GM21723 (cell line): ENCODE measurements around the gene MGAT4C.
"Not testable (repeated sequence)": the region's sequence is repeated elsewhere in the genome, so short reads cannot be mapped to it uniquely, and the experiment has no call there.

Experiments
- ATAC-seq: cut with Tn5 transposase; IDR thresholded peaks from one replicate; pipeline ENCODE4 v1.9.1; 2021; ENCODE audit warnings: mild to moderate bottlenecking, moderate library complexity; ENCODE audit not compliant: unreplicated experiment

Gene MGAT4C

DNA sequence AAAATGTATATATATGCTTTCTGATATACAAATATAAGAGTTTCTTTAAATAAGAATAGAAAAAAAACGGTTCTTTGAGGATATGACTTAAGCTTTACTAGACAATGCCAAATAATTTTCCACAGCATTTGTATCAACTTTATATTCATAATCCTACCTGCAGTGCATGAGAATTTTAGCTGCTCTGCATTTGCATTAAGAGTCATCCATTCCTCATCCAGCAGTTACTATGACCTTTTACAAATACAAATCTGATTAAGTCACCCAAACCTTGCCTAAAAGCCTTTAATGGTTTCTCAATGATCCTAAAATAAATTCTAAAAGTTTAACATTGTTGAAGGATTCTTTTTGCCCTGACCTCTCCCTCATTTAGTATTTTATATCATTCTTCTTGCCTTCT lies 116.5 kb downstream of the MGAT4C start:
- ATAC-seq, result no peak

DNA sequence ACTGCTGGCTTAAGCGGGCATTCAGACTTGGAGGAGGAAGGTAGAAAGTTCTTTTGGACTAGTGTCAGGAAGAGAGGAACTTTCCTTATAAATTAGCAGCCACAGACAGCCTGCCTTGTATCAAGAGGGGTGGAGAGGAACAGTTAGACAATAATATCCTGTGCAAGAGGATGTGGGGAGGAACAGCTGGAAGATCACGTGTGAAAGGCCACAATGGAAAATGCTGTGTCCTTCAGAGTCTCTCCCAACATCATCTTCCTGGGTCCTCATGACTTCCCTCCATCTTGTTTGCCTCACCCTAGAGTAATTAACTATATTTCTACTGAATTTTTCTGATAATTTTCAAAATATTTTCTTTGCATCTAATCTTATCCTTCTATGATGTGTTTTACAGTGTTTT lies 117.4 kb downstream of the MGAT4C start:
- ATAC-seq, result no peak

DNA sequence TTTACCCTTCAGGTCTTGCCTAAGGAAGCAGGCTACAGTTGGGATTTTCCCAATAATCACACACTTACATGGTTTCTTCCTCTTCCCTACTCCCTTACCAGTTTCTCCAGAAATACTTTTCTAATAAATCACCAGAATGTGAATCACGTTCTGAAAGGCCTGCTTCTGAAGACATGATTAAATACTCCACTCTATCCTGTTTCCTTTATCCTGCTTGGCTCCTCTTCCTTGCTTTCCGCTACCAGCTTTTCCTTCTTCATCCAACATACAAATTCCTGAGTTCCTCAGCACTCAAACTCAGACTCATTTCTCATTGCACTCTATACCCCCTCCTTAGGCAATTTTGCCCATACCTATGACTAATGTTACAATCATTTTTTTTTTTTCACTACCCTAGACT lies 118.3 kb downstream of the MGAT4C start:
- ATAC-seq, result no peak

DNA sequence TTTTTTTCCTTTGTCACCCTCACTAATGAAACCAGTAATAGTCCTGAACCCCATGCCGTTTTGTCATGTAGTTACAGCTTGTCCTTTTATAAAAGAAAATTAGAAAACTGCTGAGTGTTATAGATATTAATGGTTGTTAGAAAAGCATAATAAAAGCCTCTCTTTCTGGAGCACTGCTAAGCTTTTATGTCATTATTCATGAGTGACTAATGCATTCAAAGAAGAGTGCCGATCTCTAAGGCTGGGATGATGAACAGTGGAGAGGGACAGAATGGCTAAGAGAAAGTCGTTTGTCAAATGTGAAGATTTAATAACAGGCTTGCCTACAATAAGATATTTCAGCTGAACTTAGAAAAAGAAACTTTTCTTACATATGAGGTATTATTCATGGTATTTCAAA lies 121.6 kb downstream of the MGAT4C start:
- no peak for ATAC-seq

DNA sequence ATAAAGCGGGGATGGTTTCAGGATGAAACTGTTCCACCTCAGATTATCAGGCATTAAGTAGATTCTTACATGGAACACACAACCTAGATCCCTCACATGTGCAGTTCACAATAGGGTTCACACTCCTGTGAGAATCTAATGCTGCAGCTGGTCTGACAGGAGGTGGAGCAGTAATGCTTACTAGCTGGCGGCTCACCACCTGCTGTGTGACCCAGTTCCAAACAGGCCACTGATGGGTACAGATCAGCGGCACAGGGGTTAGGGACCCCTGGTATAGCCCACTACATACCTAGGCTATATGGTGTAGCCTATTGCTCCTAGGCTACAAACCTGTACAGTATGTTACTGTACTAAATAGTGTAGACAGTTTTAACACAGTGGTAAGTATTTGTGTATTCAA lies 129.3 kb downstream of the MGAT4C start:
- ATAC-seq, result not testable (repeated sequence)

DNA sequence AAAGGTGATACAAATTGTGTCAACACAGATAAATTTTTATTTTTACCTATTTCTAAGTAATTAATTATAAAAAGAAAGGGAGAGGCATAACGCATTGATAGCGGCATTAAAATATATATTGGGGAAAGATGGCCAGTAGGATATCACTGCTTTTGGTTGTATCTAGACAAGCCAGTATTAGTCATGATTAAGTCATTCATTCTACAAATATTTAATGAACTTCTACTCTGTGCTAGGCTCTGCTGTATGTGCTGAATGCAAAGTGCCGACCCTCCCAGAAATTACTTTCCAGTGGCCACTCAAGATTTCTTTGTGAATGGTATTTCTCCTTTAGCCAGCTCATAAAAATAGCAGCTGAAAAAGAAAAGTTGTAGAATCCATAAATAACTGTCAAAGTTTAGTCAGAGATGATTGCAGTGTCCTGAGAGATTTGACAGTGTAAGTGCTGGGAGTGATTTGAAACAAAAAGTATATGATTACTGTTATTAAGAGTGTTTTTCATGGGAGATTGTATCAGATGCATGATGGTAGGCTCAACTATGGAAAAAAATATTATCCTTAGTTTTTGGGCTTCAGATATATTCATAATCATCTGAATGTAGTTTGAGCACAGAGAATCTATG lies 133.2 kb downstream of the MGAT4C start:
- no peak for ATAC-seq

DNA sequence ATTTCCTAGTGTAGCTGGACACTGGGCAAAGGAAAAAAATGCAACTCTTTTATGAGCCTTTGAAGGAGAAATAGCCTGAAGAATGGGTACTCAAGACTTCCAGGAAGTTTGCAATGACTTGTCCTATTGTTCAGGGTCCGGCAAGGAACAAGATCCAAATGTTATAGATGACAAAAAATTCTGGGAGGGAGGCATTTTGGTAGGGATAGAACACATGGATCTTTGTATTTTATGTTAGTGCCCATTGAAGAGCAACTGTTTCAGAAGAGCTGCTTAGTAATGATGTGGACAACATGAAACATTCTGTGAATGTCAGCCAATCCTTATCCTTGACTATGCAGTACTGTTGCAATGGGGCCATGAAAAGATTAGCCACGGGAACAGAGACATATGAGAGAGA lies 138.0 kb downstream of the MGAT4C start:
- no peak for ATAC-seq

DNA sequence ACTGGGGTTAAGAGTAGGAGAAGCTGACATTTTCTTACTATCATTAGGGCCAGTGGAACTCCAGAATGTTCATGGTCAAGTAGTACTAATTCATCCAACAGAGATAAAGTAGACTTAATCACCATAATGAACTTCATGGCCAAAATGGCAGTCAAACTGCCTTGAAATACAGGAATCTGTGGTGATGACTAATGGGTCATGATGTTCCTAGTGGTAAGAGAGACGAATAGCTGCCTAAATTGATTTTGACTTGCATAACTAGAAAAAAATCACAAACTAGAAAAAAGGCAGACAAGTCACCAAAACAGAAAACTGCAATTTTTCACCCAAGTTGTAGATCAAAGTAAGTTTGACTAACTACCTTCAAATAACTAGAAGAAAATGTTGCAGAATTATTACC lies 138.5 kb downstream of the MGAT4C start:
- no peak for ATAC-seq

DNA sequence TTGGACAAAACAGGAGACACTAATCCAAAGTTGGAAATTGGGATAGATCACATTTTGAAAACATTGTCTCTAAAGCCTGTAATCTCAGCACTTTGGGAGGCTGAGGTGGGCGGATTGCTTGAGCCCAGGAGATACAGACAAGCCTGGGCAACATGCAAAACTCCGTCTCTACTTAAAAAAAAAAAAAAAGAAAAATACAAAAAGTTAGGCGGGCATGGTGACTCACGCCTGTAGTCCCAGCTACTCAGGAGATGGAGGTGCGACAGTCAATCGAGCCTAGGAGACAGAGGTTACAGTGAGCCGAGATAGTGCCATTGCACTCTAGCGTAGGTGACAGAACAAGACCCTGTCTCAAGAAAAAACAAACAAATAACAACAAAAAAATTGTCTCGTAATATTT lies 152.1 kb downstream of the MGAT4C start:
- ATAC-seq, result no peak

DNA sequence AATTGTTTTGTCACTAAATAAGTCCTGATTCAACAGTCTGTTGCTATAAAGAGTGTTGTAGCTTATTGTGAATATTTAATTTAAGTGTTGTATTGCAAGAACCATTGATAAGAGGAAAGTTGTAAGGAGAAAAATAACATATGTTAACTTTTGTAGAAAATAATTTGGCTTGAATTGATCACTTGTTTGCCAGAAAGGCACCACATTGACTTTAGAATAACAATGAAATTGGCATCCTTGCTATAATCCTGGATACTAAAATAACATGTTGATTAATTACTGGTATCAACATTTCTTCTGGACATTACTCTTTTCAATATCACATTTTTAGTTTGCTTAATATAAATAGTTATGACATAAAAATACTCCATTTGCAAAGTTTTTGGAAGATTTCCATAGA lies 159.0 kb downstream of the MGAT4C start:
- ATAC-seq, result no peak

DNA sequence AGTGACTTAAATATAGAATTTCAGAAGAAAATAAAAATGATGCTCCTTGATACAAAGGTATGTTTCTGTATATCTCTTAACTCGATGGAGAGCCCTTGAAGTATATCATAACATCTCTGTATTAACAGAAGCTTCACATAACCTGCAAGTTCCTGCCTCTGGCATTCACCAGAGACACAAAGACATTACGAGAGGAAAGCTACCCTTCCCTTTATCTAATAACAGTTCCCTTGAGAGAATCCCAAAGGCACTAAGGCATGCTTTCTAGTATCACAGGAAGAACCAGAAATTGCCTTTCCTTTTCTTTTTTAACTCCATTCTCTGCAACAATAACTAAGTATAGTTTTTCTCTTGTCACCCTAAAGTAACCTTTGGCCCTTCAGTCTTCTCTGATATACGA lies 164.5 kb downstream of the MGAT4C start:
- no peak for ATAC-seq

DNA sequence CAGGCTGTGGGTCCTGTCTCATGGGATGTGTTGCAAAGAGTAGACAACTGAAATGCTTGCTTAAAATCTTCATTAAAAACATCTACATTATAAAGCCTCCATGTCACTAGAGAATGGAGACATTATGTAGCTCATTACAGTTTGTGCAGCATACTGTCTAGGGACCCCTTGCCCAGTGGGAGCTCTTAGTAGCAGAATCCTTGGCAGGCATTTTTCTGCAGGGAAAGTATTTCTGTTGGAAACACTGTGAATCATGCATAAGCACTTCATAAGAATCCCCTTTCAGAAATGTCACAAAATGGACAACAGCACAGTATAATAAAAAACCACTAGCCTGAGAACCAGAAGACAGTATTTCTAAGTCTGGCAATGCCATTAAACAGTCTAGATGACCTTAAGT lies 174.3 kb downstream of the MGAT4C start:
- no peak for ATAC-seq

DNA sequence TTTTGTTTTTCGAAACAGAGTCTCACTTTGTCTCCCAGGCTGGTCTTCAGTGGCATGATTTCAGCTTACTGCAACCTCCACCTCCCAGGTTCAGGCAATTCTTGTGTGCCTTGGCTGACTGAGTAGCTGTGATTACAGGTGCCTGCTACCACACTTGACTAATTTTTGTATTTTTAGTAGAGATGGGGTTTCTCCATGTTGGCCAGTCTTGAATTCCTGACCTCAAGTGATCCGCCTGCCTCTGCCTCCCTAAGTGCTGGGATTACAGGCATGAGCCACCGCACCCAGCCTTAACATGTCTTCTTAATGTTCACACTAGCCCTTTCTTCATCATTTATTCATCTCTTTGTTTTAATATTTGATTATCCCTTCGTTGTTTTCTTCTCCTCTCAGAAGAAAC lies 197.1 kb downstream of the MGAT4C start:
- ATAC-seq, result not testable (repeated sequence)

DNA sequence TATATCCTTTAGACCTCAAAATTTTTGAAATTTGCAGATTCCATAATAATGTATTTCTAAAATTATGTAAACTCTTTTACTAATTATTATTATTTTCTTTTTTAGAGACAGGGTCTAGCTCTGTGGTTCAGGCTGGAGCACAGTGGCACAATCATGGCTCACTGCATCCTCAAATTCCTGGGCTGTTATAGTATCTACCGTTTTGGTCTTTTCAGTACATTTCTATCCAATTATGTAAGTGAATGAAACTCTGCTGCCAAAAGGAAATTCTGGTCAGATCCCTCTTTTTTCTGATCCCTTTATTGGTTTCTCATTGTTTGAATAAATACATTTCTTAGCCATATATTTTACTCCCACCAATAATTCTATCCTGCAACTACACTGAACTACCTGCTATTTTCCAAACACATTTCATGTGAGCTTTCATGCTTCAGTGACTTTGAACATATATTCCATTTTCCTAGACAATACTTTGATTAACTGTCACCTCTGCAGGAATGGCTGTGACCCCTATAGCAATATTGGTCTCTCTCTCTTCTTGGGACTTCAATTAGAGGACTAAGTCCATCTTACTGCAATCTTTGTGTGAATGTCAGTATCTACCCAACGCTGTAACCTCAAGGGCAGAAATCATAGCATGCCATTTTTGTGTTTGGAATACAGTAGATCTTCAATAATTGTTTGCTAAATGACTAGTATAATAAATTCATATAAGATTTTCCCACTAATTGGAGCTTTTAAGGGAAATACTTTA lies 198.9 kb downstream of the MGAT4C start:
- no peak for ATAC-seq

DNA sequence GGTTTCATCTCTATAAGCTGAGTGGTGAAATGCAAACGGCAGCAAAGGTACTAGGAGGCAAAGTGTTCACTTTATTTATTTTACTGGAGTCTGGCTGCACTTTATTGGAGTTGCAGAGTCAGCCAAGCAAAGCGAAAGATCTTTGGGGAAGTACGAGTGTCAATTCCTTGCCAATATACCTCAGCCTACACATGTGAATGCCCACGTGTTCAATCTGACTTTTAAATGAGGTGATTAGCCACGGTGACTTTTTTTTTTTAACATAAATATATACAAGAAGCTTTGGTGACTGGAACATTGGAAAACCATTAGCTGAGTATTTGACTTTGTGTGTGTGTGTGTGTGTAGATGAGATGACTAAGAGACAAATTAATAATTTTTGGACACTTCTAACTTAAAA lies 203.3 kb downstream of the MGAT4C start:
- ATAC-seq, result no peak

DNA sequence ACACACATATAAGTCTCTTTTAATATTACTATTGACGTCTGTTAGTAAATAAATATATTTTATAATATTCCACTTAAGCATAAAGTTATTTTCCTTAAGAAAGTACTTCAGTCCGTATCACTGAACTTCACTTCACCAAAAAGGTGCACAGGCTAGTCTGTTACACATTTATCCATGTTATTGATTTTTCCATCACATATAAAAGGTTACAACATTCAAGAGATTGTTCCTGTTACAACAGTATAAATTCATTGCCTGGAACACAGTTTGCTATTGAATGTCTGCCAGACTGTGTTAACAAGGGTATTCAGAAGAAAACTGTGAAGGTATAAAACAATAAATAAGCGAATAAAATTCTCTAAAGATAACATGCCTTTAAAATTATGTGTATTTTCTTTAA lies 206.2 kb downstream of the MGAT4C start:
- ATAC-seq, result no peak

DNA sequence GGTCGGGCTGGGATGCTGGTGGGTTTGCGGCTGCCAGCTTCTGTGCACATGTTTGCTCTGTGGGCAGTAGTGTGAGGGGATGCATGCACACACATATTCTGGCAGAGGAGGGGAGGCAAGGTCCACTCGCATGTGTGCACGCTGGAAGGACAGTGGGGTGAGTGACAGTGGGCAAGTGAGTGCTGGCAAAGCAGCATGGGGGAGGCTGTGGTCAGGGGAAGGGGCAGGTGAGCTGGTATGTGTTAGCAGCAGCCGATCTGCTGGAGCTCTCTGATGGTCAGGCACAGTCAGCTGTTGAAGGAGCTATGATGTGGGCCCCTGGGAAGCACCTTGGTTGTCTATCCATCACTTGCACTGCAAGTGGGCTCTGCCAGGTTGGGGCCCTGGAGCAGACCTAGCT lies 211.8 kb downstream of the MGAT4C start:
- no peak for ATAC-seq

DNA sequence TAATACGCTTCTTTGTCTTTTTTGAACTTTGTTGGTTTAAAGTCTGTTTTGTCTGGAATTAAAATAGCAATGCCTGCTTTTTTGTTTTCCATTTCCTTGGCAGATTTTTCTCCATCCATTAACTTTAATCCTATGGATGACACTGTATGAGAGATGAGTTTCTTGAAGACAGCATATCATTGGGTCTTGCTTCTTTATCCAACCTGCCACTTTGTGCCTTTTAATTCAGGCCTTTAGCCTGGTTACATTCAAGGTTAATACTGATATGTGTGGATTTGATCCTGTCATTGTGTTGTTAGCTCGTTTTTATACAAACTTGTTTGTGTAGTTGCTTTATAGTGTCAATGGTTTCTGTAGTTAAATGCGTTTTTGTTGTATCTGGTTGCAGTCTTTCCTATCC lies 214.1 kb downstream of the MGAT4C start:
- no peak for ATAC-seq

DNA sequence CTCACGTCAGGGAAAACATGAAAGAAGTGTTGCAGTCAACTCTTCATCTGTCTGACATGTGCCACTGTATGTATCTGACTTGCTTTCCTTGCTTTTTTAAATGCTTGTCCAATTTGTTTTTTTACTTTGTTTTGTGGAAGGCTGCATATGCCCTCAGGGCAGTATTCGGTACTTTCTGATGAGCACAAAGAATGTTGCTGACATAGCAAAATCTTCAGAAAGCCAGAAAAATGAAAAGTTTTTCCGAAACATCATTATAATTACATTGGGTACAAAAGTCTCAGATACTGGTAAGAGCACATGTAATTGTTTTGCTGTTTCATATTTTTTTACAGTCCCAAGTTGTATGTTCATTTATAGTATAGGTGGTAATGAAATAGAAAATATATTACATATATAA lies 237.8 kb downstream of the MGAT4C start:
- no peak for ATAC-seq

DNA sequence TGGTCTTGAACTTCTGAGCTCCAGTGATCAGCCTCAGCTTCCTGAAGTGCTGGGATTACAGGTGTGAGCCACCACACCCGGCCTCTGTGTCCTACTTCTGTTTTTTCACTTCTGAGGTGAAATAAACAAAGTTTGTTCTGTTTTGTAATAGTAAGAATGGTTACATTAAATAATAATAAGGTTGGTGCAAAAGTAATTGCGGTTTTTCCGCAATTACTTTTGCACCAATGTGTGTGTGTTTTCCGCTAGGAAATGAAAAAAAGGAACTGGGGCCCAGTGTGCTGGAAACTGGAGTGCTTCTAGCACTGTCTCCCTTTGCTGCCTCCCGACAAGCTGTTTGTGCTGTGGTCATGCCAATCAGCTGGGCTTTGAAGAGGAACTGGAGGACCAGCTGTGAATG lies 241.2 kb downstream of the MGAT4C start:
- no peak for ATAC-seq

DNA sequence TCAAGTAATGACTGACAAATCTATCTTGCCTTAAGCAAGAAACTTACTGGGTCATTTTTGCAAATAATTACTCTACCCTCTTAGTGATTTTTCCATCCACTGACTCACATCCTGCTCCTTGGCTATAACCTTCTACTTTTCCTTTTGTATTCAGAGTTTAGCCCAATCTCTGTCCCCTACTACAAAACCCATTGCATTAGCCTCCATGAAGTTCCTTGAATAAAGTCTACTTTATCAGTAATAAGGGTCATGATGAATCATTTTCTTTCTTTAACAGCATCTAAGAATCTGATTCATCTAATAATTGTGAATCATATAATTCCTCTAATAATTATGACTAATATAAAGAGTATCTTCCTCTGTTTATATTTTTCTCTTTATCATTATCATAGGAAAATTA lies 249.5 kb downstream of the MGAT4C start:
- ATAC-seq, result no peak

DNA sequence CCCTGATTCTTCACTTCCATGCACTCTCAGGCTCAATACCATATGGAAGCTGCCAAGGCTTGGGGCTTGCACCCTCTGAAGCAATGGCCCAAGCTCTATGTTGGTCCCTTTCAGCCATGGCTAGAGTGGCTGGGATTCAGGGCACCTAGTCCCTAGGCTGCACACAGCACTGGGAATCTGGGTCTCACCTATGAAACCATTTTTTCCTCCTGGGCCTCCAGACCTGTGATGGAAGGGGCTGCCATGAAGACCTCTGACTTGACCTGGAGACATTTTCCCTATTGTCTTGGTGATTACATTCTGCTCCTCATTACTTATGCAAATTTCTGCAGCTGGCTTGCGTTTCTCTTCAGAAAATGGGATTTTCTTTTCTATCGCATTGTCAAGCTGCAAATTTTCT lies 258.1 kb downstream of the MGAT4C start:
- no peak for ATAC-seq

DNA sequence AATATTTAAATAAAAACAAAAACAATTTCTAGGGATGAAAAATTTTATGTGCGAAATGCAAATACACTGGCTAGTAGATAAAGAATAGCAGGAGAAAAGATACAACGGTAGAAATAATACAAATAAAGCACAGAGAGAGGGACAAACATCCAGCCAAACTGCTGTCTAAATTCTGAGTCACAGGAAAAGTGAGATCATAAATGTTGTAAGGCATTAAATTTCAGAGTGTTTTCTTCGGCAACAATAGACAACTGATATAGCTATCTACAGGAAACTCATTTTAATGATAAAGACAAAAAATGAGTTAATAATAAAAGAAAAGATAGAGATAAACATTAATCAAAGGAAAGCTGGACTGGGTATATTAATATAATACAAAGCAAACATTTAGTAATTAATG lies 259.9 kb downstream of the MGAT4C start:
- ATAC-seq, result no peak
